Hippocampal formation (tissue), 2 donors: Measurements from ENCODE around the gene AIFM2.
"Not testable (repeated sequence)": the region's sequence is repeated elsewhere in the genome, so short reads cannot be mapped to it uniquely, and the experiment has no call there.

ENCODE experiments used
- DNase-seq, 2 donors: peaks; one replicate each; lab custom pipeline; 2025; lab: John Stamatoyannopoulos, UW

The AIFM2 gene

GRCh38 chr10:70132098-70133029, at the start of gene AIFM2:
TSS of gene AIFM2 (minus strand) at chr10:70132825. CDS start at chr10:70124084, 8,741 bp downstream.
- DNase-seq: no peak

- not testable (repeated sequence) for DNase-seq
These were observed 46.6 kb upstream of the AIFM2 start for GRCh38 chr10:70179209-70179608.

GRCh38 chr10:70178139-70178725, 45.6 kb upstream of the AIFM2 start:
- DNase-seq: no peak

- no peak for DNase-seq
These were observed 43.8 kb upstream of the AIFM2 start for GRCh38 chr10:70176441-70176840.

GRCh38 chr10:70175516-70175915, 42.9 kb upstream of the AIFM2 start:
- DNase-seq: no peak

- peak in 1 of 2 donors; percentile 18 for DNase-seq
These were observed 41.6 kb upstream of the AIFM2 start for GRCh38 chr10:70174058-70174741.

- DNase-seq: no peak
These were observed 37.2 kb upstream of the AIFM2 start for GRCh38 chr10:70169649-70170364.

- DNase-seq: no peak
These were observed 36.4 kb upstream of the AIFM2 start for GRCh38 chr10:70169011-70169410.

- DNase-seq: no peak
These were observed 34.6 kb upstream of the AIFM2 start for GRCh38 chr10:70167246-70167645.

GRCh38 chr10:70166394-70166793, 33.8 kb upstream of the AIFM2 start:
- DNase-seq: no peak

- no peak for DNase-seq
These were observed 31.5 kb upstream of the AIFM2 start for GRCh38 chr10:70164163-70164562.

GRCh38 chr10:70163448-70163847, 30.8 kb upstream of the AIFM2 start:
- DNase-seq: no peak

- DNase-seq: no peak
These were observed 30.2 kb upstream of the AIFM2 start for GRCh38 chr10:70162892-70163201.

- no peak for DNase-seq
These were observed 29.7 kb upstream of the AIFM2 start for GRCh38 chr10:70162151-70162891.

GRCh38 chr10:70160798-70161197, 28.2 kb upstream of the AIFM2 start:
- no peak for DNase-seq

GRCh38 chr10:70159366-70159765, 26.7 kb upstream of the AIFM2 start:
- DNase-seq: not testable (repeated sequence)

- DNase-seq: no peak
These were observed 25.5 kb upstream of the AIFM2 start for GRCh38 chr10:70158113-70158512.

GRCh38 chr10:70155255-70155838, 22.7 kb upstream of the AIFM2 start:
- no peak for DNase-seq

- DNase-seq: no peak
These were observed 15.9 kb upstream of the AIFM2 start for GRCh38 chr10:70148516-70148915.

GRCh38 chr10:70147259-70147625, 14.6 kb upstream of the AIFM2 start:
- DNase-seq: no peak
